Fibroblast of lung (primary cell): ENCODE results near the gene IL31. TPM values are rescaled to one million over a fixed set of nuclear protein-coding genes. Genes with fewer than 3 reads are reported as not detected.

ENCODE experiments used
- DNase-seq, 2 donors: peaks; one replicate each; pipeline versions ENCODE4 v3.0.0 to v3.0.0-alpha.2; 2010; ENCODE audit warnings: low read depth in 2 of 2
- H2AFZ ChIP-seq: 2 replicates; pipeline ENCODE4 v1.5.1; 2012; ENCODE audit warnings: low read length, control low read depth, inconsistent platforms
- H3K27ac ChIP-seq: 2 replicates; pipeline ENCODE4 v1.5.1; 2011; ENCODE audit warnings: low read length, control low read depth; ENCODE audit not compliant: insufficient read depth
- H3K27me3 ChIP-seq: 2 replicates; pipeline ENCODE4 v1.5.1; 2011; ENCODE audit warnings: mild to moderate bottlenecking, low read length; ENCODE audit not compliant: control insufficient read depth, insufficient read depth
- H3K36me3 ChIP-seq: 2 replicates; pipeline ENCODE4 v1.5.1; 2011; ENCODE audit warnings: low read length; ENCODE audit not compliant: control insufficient read depth, insufficient read depth
- H3K4me1 ChIP-seq: 2 replicates; pipeline ENCODE4 v1.5.1; 2011; ENCODE audit warnings: low read length; ENCODE audit not compliant: control insufficient read depth, insufficient read depth; ENCODE audit errors: extremely low read depth
- H3K4me2 ChIP-seq: 2 replicates; pipeline ENCODE4 v1.5.1; 2011; ENCODE audit warnings: low read length, control low read depth; ENCODE audit not compliant: insufficient read depth; ENCODE audit errors: extremely low read depth
- H3K4me3 ChIP-seq, 4 experiments: fragments of 200-600 bp in 1 of 4; sonication (generic) in 1 of 4; replicated peaks in 1 of 4; 2 replicates each; pipeline ENCODE4 v1.5.1; 2011 to 2016; ENCODE audit warnings: low read length in 4 of 4, low read depth in 3 of 4, mild to moderate bottlenecking in 3 of 4, control low read depth in 2 of 4, inconsistent platforms in 1 of 4, mixed read lengths in 1 of 4; ENCODE audit not compliant: insufficient read depth in 1 of 4; ENCODE audit errors: control extremely low read depth in 1 of 4
- H3K79me2 ChIP-seq: 2 replicates; pipeline ENCODE4 v1.5.1; 2012; ENCODE audit warnings: mild to moderate bottlenecking, low read length, inconsistent platforms; ENCODE audit not compliant: control insufficient read depth, insufficient read depth
- H3K9ac ChIP-seq: 2 replicates; pipeline ENCODE4 v1.5.1; 2011; ENCODE audit warnings: mild to moderate bottlenecking, low read length, control low read depth; ENCODE audit not compliant: insufficient read depth
- H3K9me3 ChIP-seq: 2 replicates; pipeline ENCODE4 v1.5.1; 2012; ENCODE audit warnings: low read depth, low read length; ENCODE audit not compliant: control insufficient read depth, insufficient read depth
- H4K20me1 ChIP-seq: 2 replicates; pipeline ENCODE4 v1.5.1; 2011; ENCODE audit warnings: low read length; ENCODE audit not compliant: control insufficient read depth, insufficient read depth; ENCODE audit errors: extremely low read depth
- EZH2 ChIP-seq: IDR thresholded peaks from 2 replicates; pipeline ENCODE4 v1.5.1; 2012; ENCODE audit warnings: low read length, control low read depth, mild to moderate bottlenecking; ENCODE audit errors: missing control alignments
- polyA plus RNA-seq, 2 donors: library from polyadenylated mRNA; depleted of rRNA in 1 of 2; stranded (reverse) in 1 of 2; unstranded in 1 of 2; fragments of >200 nt; gene quantifications; 2 replicates each; pipeline ENCODE4 v1.2.1, GENCODE V29; 2011 to 2012; ENCODE audit warnings: missing spikeins in 1 of 2
- total RNA-seq: library from RNA; depleted of rRNA; stranded (reverse); fragments of >200 nt; gene quantifications from 2 replicates; pipeline ENCODE4 v1.2.1, GENCODE V29; 2014
- TF ChIP-seq, protein P1 (sequence below), 2 donors: IDR thresholded peaks in 1 of 2; conservative IDR thresholded peaks in 1 of 2; 1 replicate in 1 of 2; 2 replicates in 1 of 2; pipeline ENCODE4 v1.5.1; 2011 to 2012; ENCODE audit warnings: low read length in 2 of 2, control low read depth in 1 of 2, inconsistent platforms in 1 of 2, low read depth in 1 of 2, mild to moderate bottlenecking in 1 of 2

The IL31 gene
- total and polyA plus RNA-seq, 2 donors (not counting 1 experiment from before 2014, with no cell fraction given), result not detected

DNA sequence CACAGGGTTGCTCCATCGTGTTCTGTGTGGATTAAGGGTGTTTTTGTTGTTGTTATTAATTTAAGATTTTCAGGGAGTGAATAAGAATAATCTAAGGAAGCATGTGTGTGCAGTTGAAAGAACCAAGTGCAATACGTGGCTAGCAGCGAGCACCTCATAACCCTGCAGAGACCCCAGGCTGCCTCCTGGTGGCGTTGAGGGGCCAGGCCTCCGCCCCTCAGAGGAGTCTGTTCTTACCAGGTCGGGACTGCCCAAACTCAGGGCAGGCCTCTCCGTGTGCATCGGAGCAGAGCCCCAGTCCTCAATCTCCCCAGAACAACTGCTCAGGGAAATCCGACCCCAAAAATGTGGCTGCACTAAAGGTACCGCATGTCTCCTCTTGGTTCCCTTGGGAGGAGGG, 36.8 kb downstream of the IL31 start:
- H4K20me1 ChIP-seq, result no peaks in the 10 kb centered on the region
- H3K27me3 ChIP-seq, result no peaks in the 10 kb centered on the region
- H3K9ac ChIP-seq, result no peak overlapping the region
- H3K27ac ChIP-seq, result no peak overlapping the region
- no peaks in the 10 kb centered on the region for H3K4me1 ChIP-seq
- no peak overlapping the region for H2AFZ ChIP-seq
- H3K79me2 ChIP-seq, result no peaks in the 10 kb centered on the region
- no peak overlapping the region for H3K4me2 ChIP-seq
- no peak overlapping the region for H3K4me3 ChIP-seq
- no peaks in the 10 kb centered on the region for H3K9me3 ChIP-seq
- H3K36me3 ChIP-seq, result peaks cover 23% of the 10 kb centered on the region
- DNase-seq, result no peak
- no peak for TF ChIP-seq EZH2
- TF ChIP-seq, protein P1, sequence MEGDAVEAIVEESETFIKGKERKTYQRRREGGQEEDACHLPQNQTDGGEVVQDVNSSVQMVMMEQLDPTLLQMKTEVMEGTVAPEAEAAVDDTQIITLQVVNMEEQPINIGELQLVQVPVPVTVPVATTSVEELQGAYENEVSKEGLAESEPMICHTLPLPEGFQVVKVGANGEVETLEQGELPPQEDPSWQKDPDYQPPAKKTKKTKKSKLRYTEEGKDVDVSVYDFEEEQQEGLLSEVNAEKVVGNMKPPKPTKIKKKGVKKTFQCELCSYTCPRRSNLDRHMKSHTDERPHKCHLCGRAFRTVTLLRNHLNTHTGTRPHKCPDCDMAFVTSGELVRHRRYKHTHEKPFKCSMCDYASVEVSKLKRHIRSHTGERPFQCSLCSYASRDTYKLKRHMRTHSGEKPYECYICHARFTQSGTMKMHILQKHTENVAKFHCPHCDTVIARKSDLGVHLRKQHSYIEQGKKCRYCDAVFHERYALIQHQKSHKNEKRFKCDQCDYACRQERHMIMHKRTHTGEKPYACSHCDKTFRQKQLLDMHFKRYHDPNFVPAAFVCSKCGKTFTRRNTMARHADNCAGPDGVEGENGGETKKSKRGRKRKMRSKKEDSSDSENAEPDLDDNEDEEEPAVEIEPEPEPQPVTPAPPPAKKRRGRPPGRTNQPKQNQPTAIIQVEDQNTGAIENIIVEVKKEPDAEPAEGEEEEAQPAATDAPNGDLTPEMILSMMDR (conservative IDR thresholded peaks at IDR 0.05 in 1 of 2, IDR thresholded peaks at IDR 0.05 in 1 of 2; ENCODE audit: low read depth in 1 of 2, low read length in 2 of 2), result peak in 1 of 2 donors; percentile 16

DNA sequence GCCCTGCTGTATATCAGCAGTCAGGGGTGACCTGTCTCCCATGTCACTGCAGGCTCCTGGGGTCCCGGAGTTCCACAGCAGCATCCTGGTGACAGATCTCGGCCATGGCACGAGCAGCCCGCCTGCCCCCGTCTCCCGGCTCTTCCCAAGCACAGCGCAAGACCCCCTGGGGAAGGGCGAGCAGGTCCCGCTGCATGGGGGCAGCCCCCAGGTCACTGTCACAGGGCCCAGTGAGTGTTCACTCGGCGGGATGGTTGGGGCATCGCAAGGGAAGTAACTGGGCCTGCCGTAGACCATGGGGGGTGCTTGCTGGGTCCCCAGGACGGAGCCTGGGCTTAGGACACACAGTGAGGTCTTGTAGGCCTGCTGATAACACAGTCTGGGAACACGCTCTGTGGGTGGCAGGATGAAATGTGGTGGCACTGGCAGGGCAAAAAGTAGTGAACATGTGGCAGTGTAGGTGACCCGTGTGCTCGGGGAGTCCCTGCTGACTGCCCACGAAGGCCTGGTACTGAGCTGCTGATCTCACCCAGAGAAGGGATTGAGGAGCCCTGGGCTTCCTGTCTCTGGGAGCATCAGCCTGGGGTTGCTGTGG, 38.5 kb downstream of the IL31 start:
- Histone ChIP-seq H4K20me1 (no peaks in the 10 kb centered on the region), H3K27me3 (no peaks in the 10 kb centered on the region), H3K4me3 (no peak overlapping the region), H3K4me2 (no peak overlapping the region), H3K4me1 (no peaks in the 10 kb centered on the region), H3K9me3 (no peaks in the 10 kb centered on the region), H3K79me2 (no peaks in the 10 kb centered on the region), H3K27ac (no peak overlapping the region), H3K36me3 (peaks cover 17% of the 10 kb centered on the region), H3K9ac (no peak overlapping the region), H2AFZ (no peak overlapping the region)
- no peak for TF ChIP-seq EZH2
- TF ChIP-seq, protein P1 (conservative IDR thresholded peaks at IDR 0.05 in 1 of 2, IDR thresholded peaks at IDR 0.05 in 1 of 2; ENCODE audit: low read depth in 1 of 2, low read length in 2 of 2), result no peak
- no peak for DNase-seq

DNA sequence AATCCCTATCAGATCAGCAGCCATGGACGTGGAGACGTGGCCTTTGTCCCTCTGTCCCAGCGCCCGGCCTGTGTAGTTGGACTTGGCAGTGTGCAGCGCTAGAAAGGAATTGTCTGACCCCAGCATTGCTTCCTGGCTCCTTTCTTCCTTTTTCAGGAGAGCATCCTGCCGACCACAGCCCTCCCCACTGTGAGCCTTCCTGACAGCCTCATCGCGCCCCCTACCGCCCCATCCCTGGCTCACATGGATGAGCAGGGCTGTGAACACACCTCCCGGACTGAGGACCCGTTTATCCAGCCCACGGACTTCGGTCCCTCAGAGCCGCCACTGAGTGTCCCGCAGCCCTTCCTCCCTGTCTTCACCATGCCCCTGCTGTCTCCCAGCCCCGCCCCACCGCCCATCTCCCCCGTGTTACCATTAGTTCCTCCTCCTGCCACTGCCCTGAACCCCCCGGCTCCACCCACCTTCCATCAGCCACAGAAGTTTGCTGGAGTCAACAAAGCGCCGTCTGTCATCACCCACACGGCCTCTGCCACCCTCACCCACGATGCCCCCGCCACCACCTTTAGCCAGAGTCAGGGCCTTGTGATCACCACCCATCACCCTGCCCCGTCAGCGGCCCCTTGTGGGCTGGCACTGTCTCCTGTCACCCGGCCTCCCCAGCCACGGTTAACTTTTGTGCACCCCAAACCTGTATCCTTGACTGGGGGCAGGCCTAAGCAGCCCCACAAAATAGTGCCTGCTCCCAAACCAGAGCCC, 40.6 kb downstream of the IL31 start:
- Histone ChIP-seq H3K36me3 (peaks cover 25% of the 10 kb centered on the region), H3K4me2 (no peak overlapping the region), H3K27ac (no peak overlapping the region), H3K4me1 (no peaks in the 10 kb centered on the region), H3K9ac (no peak overlapping the region), H3K79me2 (no peaks in the 10 kb centered on the region), H3K27me3 (no peaks in the 10 kb centered on the region), H3K4me3 (no peak overlapping the region), H2AFZ (no peak overlapping the region), H3K9me3 (no peaks in the 10 kb centered on the region), H4K20me1 (no peaks in the 10 kb centered on the region)
- DNase-seq, result no peak
- TF ChIP-seq, protein P1 (conservative IDR thresholded peaks at IDR 0.05 in 1 of 2, IDR thresholded peaks at IDR 0.05 in 1 of 2; ENCODE audit: low read depth in 1 of 2, low read length in 2 of 2), result no peak
- no peak for TF ChIP-seq EZH2
